Retinal pigment epithelial cell (primary cell): ENCODE results near the gene CTR9.

Source experiments
- DNase-seq: peaks from one replicate; pipeline ENCODE4 v3.0.0-alpha.2; 2010; ENCODE audit warnings: low read depth
- H3K4me3 ChIP-seq: 2 replicates; pipeline ENCODE4 v1.5.1; 2011; ENCODE audit warnings: mild to moderate bottlenecking, low read length, control low read depth, moderate library complexity
- CTCF ChIP-seq: conservative IDR thresholded peaks from 2 replicates; pipeline ENCODE4 v1.5.1; 2011; ENCODE audit warnings: low read depth, low read length, control low read depth, inconsistent platforms

Gene CTR9

GRCh38 chr11:10805741-10806140 is 54.7 kb downstream of the CTR9 start:
- DNase-seq: no peak
- TF ChIP-seq CTCF: no peak
- H3K4me3 ChIP-seq: no peak overlapping the region

- DNase-seq: no peak
- H3K4me3 ChIP-seq: peak overlapping the region; percentile 80
These were observed 55.2 kb downstream of the CTR9 start for GRCh38 chr11:10806206-10806605.

DNA sequence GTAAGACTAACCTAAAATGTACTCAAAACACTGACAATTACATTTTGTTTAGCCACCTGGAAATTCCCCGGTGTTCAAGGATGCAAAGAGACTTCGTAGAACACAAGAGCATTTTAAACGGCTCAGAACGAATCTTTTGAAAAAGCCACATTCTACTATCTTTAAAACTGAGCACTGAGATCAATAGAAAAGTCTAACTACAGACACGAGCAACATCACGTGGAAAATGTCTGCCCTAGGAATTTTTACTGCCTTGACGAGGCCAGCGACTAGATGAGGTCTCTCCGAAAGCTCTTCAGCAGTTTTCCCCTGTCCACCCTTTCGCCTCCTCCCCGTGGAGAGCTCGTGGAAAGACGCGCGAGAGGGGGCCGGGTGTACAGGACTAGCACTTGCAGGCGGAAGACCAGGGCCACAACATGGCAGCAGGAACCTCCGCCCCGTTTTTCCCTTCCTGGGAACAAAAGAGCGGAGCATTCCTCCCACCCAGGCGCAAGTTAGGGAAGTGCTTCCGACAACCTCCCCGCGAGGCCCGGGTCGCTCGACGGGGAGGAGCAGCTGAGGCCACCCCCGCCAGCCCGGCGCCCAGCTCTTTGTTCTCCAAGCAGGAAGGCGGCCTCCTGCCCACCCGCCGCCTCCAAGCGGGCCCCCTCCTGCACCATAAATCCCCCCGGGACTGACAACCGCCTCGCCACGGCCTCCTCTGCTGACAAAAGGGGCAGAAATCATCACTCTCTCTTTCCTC is 56.6 kb downstream of the CTR9 start:
- no peak for DNase-seq
- H3K4me3 ChIP-seq: peak overlapping the region; percentile 80
- no peak for TF ChIP-seq CTCF

More at GRCh38 chr11:10806206-10806605, 55.2 kb downstream of the CTR9 start:
- TF ChIP-seq CTCF: no peak

DNA sequence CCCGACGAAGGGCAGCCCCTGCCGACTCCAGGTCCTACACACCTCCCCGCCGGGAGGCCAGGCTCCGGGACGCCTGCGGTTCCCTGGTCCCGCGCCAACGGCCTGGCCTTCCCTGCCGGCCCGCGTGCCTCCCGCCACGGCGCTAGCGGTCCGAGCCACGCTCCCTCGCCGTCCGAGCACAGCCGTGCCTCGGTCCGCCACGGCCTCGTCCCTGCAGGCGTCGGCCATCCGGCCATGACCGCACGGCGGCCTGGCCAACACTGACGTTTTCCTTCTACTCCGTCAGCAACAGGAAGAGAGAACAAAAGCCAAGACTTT is 57.1 kb downstream of the CTR9 start:
- no peak for DNase-seq
- no peak for TF ChIP-seq CTCF
- peak overlapping the region; percentile 80 for H3K4me3 ChIP-seq

DNA sequence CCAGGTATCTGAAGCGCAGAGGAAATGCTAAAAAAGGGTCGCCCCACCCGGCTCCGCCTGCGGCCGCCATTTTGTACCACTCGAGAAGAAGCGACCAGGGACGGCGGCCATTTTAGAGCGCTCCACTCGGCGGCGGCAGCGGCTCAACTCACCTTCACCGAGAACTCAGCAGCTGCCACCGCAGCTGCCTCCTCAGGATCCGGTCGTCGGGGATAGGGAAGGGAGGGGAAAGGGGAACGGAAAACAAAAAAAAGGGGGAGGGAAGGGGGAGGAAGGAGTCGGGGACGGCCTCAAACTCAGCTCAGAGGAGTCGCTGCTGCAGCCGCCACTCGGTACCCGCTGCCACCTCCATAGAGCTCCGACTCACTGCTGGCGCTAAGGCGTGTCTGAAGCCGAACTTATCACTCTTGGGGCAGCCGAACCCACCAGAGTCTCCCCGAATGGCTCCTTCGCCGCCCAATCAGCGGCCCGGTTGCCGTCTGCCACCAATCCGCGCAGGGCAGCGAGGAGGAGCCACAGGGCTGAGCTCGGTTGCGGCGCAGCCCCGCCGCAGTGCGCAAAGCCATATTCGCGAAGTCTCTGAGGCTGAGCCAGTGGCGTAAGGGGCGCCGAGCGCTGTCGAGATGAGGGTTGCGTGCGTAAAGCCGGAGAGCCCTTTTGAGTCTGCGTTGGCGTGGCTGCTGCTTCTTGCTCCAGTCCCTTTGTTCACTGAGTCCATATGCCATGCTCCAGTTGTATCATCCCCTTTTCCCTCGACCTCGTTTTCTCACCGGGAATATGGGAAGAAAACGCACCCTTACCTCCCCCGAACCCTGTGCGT is 57.7 kb downstream of the CTR9 start, which contains the start of gene EIF4G2:
Gene EIF4G2, minus strand, starts transcription at position 374 of the 820 bp plus-strand sequence.
- DNase-seq: peak; percentile 96
- peak within 1 kb of the TSS; percentile 80 for H3K4me3 ChIP-seq
- no peak for TF ChIP-seq CTCF

DNA sequence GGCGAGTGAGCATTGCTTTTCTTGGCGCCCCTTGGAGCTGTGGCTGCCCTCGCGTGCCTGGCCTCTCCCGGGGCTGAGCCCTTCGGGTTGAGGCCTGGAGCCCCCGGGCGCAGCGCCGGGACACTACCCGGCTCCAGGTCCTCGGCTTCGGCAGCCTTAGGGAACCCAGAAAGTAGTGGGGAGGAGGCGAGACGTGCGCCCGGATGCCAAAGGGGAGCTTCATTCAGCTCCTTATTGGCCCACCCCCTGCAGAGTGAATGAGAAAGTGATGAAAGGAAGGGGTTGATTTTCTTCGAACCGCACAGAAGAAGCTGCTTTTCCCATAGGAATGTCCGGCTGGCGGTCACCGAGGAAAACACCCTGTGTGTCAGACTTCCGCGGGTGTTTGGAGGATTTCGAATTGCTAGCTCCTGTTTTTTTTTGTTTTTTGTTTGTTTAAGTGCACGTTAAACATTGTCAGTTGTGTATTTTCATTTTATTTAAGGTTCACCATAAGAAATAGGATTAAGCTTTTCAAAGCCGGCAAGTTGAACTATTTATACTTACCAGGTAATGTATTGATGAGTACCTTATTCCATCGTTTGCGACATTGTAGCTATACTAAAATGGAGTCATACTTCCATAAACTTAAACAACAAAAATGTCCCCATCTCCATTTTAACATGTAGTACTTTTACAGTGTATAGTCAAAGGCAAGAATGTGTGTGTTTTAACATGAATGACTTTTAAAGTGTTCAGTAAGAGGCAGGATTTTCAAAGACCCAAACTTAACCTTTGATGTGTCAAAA is 58.5 kb downstream of the CTR9 start:
- TF ChIP-seq CTCF: no peak
- peak overlapping the region; percentile 80 for H3K4me3 ChIP-seq
- no peak for DNase-seq
